CD14-positive monocyte (primary cell): ENCODE measurements around the gene ZNF568. TPM values are rescaled to one million over a fixed set of nuclear protein-coding genes. Genes with fewer than 3 reads are reported as not detected.

Experiments
- DNase-seq, 3 donors: peaks; one replicate each; pipeline ENCODE4 v3.0.0-alpha.2; 2011 to 2022
- H2AFZ ChIP-seq: 2 replicates; pipeline ENCODE4 v1.6.0; 2012; ENCODE audit warnings: mild to moderate bottlenecking, low read depth, low read length, inconsistent platforms; ENCODE audit not compliant: insufficient read depth, poor library complexity, severe bottlenecking
- H3K27ac ChIP-seq, 2 donors: 1 replicate in 1 of 2; 2 replicates in 1 of 2; pipeline ENCODE4 v1.5.1; 2012 to 2013; ENCODE audit warnings: low read length in 2 of 2, control low read depth in 1 of 2, inconsistent platforms in 1 of 2, low read depth in 1 of 2, mild to moderate bottlenecking in 1 of 2
- H3K27me3 ChIP-seq, 2 donors: one replicate each; pipeline versions ENCODE4 v1.6.0 to v1.6.1; 2011 to 2013; ENCODE audit warnings: low read length in 2 of 2; ENCODE audit not compliant: control insufficient read depth in 2 of 2, insufficient read depth in 2 of 2
- H3K36me3 ChIP-seq, 2 donors: replicated peaks in 1 of 2; 1 replicate in 1 of 2; 2 replicates in 1 of 2; pipeline versions ENCODE4 v1.5.1 to v1.6.1; 2012 to 2013; ENCODE audit warnings: low read length in 2 of 2, control low read depth in 1 of 2, inconsistent platforms in 1 of 2, mild to moderate bottlenecking in 1 of 2; ENCODE audit not compliant: insufficient read depth in 2 of 2, control insufficient read depth in 1 of 2
- H3K4me1 ChIP-seq, 2 donors: 1 replicate in 1 of 2; 2 replicates in 1 of 2; pipeline versions ENCODE4 v1.5.1 to v1.6.1; 2012 to 2013; ENCODE audit warnings: low read length in 2 of 2, control low read depth in 1 of 2, inconsistent platforms in 1 of 2, mild to moderate bottlenecking in 1 of 2, moderate library complexity in 1 of 2; ENCODE audit not compliant: insufficient read depth in 2 of 2, control insufficient read depth in 1 of 2
- H3K4me2 ChIP-seq: replicated peaks from 2 replicates; pipeline ENCODE3; 2012; ENCODE audit warnings: low read length, moderate library complexity, mild to moderate bottlenecking; ENCODE audit not compliant: poor library complexity, severe bottlenecking; ENCODE audit errors: extremely low read depth
- H3K4me3 ChIP-seq, 3 experiments: fragments of 200-600 bp in 1 of 3; sonication (generic) in 1 of 3; replicated peaks in 1 of 3; 1 replicate in 2 of 3; 2 replicates in 1 of 3; pipeline ENCODE4 v1.5.1; 2011 to 2013; ENCODE audit warnings: low read length in 3 of 3, mild to moderate bottlenecking in 3 of 3, control low read depth in 2 of 3, low read depth in 2 of 3, inconsistent platforms in 1 of 3, moderate library complexity in 1 of 3
- H3K79me2 ChIP-seq: 2 replicates; pipeline ENCODE4 v1.6.0; 2012; ENCODE audit warnings: mild to moderate bottlenecking, control low read depth, inconsistent platforms, low read length, moderate library complexity; ENCODE audit not compliant: insufficient read depth
- H3K9ac ChIP-seq: 2 replicates; pipeline ENCODE4 v1.6.0; 2017; ENCODE audit warnings: low read length, mild to moderate bottlenecking; ENCODE audit not compliant: insufficient read depth, poor library complexity, severe bottlenecking
- H3K9me3 ChIP-seq, 2 donors: replicated peaks in 1 of 2; 1 replicate in 1 of 2; 2 replicates in 1 of 2; pipeline versions ENCODE4 v1.5.1 to v1.6.1; 2012 to 2013; ENCODE audit warnings: low read length in 2 of 2, control low read depth in 1 of 2; ENCODE audit not compliant: control insufficient read depth in 1 of 2, insufficient read depth in 1 of 2
- H4K20me1 ChIP-seq: 2 replicates; pipeline ENCODE4 v1.6.0; 2012; ENCODE audit warnings: mild to moderate bottlenecking, low read length, control low read depth, moderate library complexity; ENCODE audit not compliant: insufficient read depth
- H3K27ac Mint-ChIP-seq, 7 donors: one replicate each; pipeline ENCODE4 v1.8.0; 2020; ENCODE audit warnings: mild to moderate bottlenecking in 7 of 7, mixed read lengths in 7 of 7, moderate library complexity in 6 of 7, inconsistent platforms in 2 of 7
- H3K27me3 Mint-ChIP-seq, 3 donors: one replicate each; pipeline ENCODE4 v1.8.0; 2021 to 2022; ENCODE audit warnings: low read depth in 3 of 3, mild to moderate bottlenecking in 3 of 3, mixed read lengths in 3 of 3, moderate library complexity in 3 of 3, inconsistent platforms in 1 of 3
- H3K36me3 Mint-ChIP-seq, 2 donors: one replicate each; pipeline ENCODE4 v1.8.0; 2020; ENCODE audit warnings: mixed read lengths in 2 of 2, inconsistent platforms in 1 of 2, mild to moderate bottlenecking in 1 of 2
- H3K4me1 Mint-ChIP-seq: one replicate; pipeline ENCODE4 v1.8.0; 2020; ENCODE audit warnings: mild to moderate bottlenecking, mixed read lengths
- H3K4me3 Mint-ChIP-seq, 2 donors: one replicate each; pipeline ENCODE4 v1.8.0; 2020; ENCODE audit warnings: mild to moderate bottlenecking in 2 of 2, mixed read lengths in 2 of 2, moderate library complexity in 1 of 2
- H3K9me3 Mint-ChIP-seq, 7 donors: one replicate each; pipeline ENCODE4 v1.8.0; 2020 to 2022; ENCODE audit warnings: mixed read lengths in 7 of 7, mild to moderate bottlenecking in 6 of 7, moderate library complexity in 6 of 7, inconsistent platforms in 2 of 7
- CTCF ChIP-seq: fragments of 200-600 bp; IDR thresholded peaks from one replicate; pipeline ENCODE4 v1.8.0; 2022; ENCODE audit warnings: antibody characterized with exemption, mild to moderate bottlenecking
- WGBS: methylation state at CpG from one replicate; pipeline ENCODE4 v1.1.5; 2013; ENCODE audit warnings: missing lambda C conversion rate; ENCODE audit not compliant: insufficient coverage; 5-methylcytosine and 5-hydroxymethylcytosine counted together
- intact Hi-C, 2 donors: fragments of 100-400 bp; cut with micrococcal nuclease; formaldehyde crosslinking; loops; one replicate each; pipeline versions ENCODE4 v1.15.0 to v1.15.1; 2023
- polyA plus RNA-seq, 3 donors: library from polyadenylated mRNA; depleted of rRNA in 1 of 3; unstranded in 2 of 3; stranded (reverse) in 1 of 3; fragments of 300-500 nt in 2 of 3; fragments of >200 nt in 1 of 3; fragmentation: Illumina TruSeq in 2 of 3; gene quantifications; 1 replicate in 2 of 3; 2 replicates in 1 of 3; pipeline ENCODE4 v1.2.3, GENCODE V29; 2012 to 2021

The ZNF568 gene
- polyA plus RNA-seq, 3 donors = 0.38 to 0.96 (median 0.79) TPM

- Histone ChIP-seq H3K9me3 (peaks cover 58 to 80% of the 10 kb centered on the region in 2 donors), H2AFZ (no peak overlapping the region), H3K4me1 (no peaks in the 10 kb centered on the region), H3K27ac (no peak overlapping the region), H3K4me3 (no peak overlapping the region), H3K9ac (no peak overlapping the region), H3K36me3 (no peaks in the 10 kb centered on the region), H3K79me2 (no peaks in the 10 kb centered on the region), H3K4me2 (no peak overlapping the region), H3K27me3 (no peaks in the 10 kb centered on the region), H4K20me1 (no peaks in the 10 kb centered on the region)
- no peak for TF ChIP-seq CTCF
- no peaks in the 10 kb centered on the region for H3K36me3 Mint-ChIP-seq
- no peaks in the 10 kb centered on the region for H3K27me3 Mint-ChIP-seq
- intact Hi-C loops = no loop called here
- H3K4me3 Mint-ChIP-seq = no peak overlapping the region
- no peak overlapping the region for H3K27ac Mint-ChIP-seq
- no peak for DNase-seq
- peaks cover 25 to 84% (median 72%) of the 10 kb centered on the region in 7 donors for H3K9me3 Mint-ChIP-seq
- WGBS = no CpG with 5 or more reads among the region's 2 CpGs
- no peaks in the 10 kb centered on the region for H3K4me1 Mint-ChIP-seq
These were observed 47.1 kb downstream of the ZNF568 start for GRCh38 chr19:36963280-36963679.

- peak overlapping the region; percentile 87 for H3K4me2 ChIP-seq
- intact Hi-C loops = no loop called here
- H3K4me1 ChIP-seq = peaks cover 11 to 16% of the 10 kb centered on the region in 2 donors
- H3K9ac ChIP-seq = peak overlapping the region; percentile 49
- peaks cover 0 to 3% (median 1%) of the 10 kb centered on the region in 3 donors for H3K27me3 Mint-ChIP-seq
- DNase-seq = no peak
- H3K27ac Mint-ChIP-seq = peak overlapping the region in 1 of 7 donors; percentile 90
- no peaks in the 10 kb centered on the region for H3K36me3 Mint-ChIP-seq
- H3K36me3 ChIP-seq = no peaks in the 10 kb centered on the region
- H3K4me1 Mint-ChIP-seq = peaks cover 11% of the 10 kb centered on the region
- peak overlapping the region in 2 of 3 experiments; percentile 32 to 87 for H3K4me3 ChIP-seq
- H3K9me3 ChIP-seq = peaks cover 50 to 59% of the 10 kb centered on the region in 2 donors
- no peaks in the 10 kb centered on the region for H3K27me3 ChIP-seq
- H3K9me3 Mint-ChIP-seq = peaks cover 18 to 76% (median 57%) of the 10 kb centered on the region in 7 donors
- H3K79me2 ChIP-seq = no peaks in the 10 kb centered on the region
- H4K20me1 ChIP-seq = no peaks in the 10 kb centered on the region
- peak overlapping the region; percentile 95 for H2AFZ ChIP-seq
- H3K27ac ChIP-seq = peak overlapping the region in 1 of 2 donors; percentile 61
- TF ChIP-seq CTCF = no peak
- H3K4me3 Mint-ChIP-seq = peak overlapping the region; percentile 92 to 93
- 51% methylated on average over 22 of the region's 25 CpGs for WGBS
These were observed 56.4 kb downstream of the ZNF568 start for GRCh38 chr19:36972571-36972970.
